Measurements from ENCODE around the gene COPZ2. TPM values are rescaled to one million over a fixed set of nuclear protein-coding genes. Genes with fewer than 3 reads are reported as not detected.

COPZ2 gene
- total and polyA plus RNA-seq, 9 of the 15 experiments (the other 6 are each of a cell fraction or from before 2014, with no cell fraction given) = 0.22 to 0.49 TPM; not detected in 7

DNA sequence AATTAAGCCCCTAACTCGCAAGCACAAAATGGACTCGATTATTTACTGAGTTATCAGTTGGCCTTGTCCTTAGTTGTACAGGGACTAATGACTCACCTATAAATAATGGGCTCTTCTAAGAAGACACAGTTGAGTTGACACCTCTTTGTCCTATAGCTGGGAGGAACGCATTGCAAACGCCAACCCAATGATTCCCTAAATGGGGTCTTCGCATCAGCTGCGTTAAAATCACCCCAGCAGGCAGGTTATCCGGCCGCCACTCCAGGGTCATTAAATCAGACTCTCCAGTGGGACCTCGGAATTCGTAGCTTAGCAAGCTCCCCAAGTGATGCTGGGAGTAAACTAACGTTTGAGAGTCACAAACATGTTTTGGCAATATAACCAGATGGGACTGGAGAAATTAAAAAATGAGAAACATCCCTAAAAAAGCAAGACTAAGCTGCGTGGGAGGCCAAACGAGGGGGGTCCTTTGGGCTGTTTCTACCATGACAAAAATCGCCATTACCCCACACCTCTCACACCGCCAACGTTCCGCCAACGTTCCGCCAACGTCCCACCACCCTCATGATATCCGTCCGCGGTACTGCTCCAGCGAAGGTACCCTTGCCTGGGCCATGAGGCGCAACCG lies 9.6 kb upstream of the COPZ2 start (continued):
- TF ChIP-seq STAT6 (CRISPR knock-in tag; IDR thresholded peaks at IDR 0.05) (no peak), ETV6 (IDR thresholded peaks at IDR 0.05; ENCODE audit: borderline replicate concordance in 1 of 2, low read depth in 2 of 2, low read length in 1 of 2) (no peak), ETV6 (CRISPR knock-in tag; IDR thresholded peaks at IDR 0.05; ENCODE audit: borderline replicate concordance) (peak; percentile 9; the same call in 1 of the 2 replicates), EGR1 (conservative IDR thresholded peaks at IDR 0.05) (peak; percentile 79), GTF2E2 (tag; IDR thresholded peaks at IDR 0.05) (peak; percentile 51; the same call in 1 of the 2 replicates), MYBL2 (IDR thresholded peaks at IDR 0.05; ENCODE audit: low read depth) (0 out of 2 replicates have a peak, but pooled peaks have one; percentile 55), MYBL2 (CRISPR knock-in tag; IDR thresholded peaks at IDR 0.05; ENCODE audit: borderline replicate concordance) (no peak), MECOM (CRISPR knock-in tag; IDR thresholded peaks at IDR 0.05) (0 out of 2 replicates have a peak, but pooled peaks have one; percentile 36), JUND (IDR thresholded peaks at IDR 0.05; ENCODE audit: borderline replicate concordance, low read depth, low read length) (peak; percentile 32; the same call in 1 of the 2 replicates), JUND (tag; IDR thresholded peaks at IDR 0.05; ENCODE audit: borderline replicate concordance, low read depth, low read length) (no peak; the same call in 2 of the 3 replicates), SREBF2 (CRISPR knock-in tag; IDR thresholded peaks at IDR 0.05) (0 out of 2 replicates have a peak, but pooled peaks have one; percentile 25), HNRNPLL (IDR thresholded peaks at IDR 0.05; ENCODE audit: low read depth, low read length, poor library complexity, severe bottlenecking) (peak; percentile 15)
- TF ChIP-seq, protein P1, sequence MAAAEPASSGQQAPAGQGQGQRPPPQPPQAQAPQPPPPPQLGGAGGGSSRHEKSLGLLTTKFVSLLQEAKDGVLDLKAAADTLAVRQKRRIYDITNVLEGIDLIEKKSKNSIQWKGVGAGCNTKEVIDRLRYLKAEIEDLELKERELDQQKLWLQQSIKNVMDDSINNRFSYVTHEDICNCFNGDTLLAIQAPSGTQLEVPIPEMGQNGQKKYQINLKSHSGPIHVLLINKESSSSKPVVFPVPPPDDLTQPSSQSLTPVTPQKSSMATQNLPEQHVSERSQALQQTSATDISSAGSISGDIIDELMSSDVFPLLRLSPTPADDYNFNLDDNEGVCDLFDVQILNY (CRISPR knock-in tag; IDR thresholded peaks at IDR 0.05) = peak; percentile 93; the same call in 1 of the 2 replicates
- TF ChIP-seq, protein P2, sequence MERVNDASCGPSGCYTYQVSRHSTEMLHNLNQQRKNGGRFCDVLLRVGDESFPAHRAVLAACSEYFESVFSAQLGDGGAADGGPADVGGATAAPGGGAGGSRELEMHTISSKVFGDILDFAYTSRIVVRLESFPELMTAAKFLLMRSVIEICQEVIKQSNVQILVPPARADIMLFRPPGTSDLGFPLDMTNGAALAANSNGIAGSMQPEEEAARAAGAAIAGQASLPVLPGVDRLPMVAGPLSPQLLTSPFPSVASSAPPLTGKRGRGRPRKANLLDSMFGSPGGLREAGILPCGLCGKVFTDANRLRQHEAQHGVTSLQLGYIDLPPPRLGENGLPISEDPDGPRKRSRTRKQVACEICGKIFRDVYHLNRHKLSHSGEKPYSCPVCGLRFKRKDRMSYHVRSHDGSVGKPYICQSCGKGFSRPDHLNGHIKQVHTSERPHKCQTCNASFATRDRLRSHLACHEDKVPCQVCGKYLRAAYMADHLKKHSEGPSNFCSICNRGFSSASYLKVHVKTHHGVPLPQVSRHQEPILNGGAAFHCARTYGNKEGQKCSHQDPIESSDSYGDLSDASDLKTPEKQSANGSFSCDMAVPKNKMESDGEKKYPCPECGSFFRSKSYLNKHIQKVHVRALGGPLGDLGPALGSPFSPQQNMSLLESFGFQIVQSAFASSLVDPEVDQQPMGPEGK (CRISPR knock-in tag; IDR thresholded peaks at IDR 0.05; ENCODE audit: borderline replicate concordance) = no peak

Measured in K562 (cell line).